ENCODE data around the gene MED29. TPM values are rescaled to one million over a fixed set of nuclear protein-coding genes. Genes with fewer than 3 reads are reported as not detected.

Gene MED29
- total RNA-seq, 1 experiment from 2014 or later, result 32.0 TPM

DNA sequence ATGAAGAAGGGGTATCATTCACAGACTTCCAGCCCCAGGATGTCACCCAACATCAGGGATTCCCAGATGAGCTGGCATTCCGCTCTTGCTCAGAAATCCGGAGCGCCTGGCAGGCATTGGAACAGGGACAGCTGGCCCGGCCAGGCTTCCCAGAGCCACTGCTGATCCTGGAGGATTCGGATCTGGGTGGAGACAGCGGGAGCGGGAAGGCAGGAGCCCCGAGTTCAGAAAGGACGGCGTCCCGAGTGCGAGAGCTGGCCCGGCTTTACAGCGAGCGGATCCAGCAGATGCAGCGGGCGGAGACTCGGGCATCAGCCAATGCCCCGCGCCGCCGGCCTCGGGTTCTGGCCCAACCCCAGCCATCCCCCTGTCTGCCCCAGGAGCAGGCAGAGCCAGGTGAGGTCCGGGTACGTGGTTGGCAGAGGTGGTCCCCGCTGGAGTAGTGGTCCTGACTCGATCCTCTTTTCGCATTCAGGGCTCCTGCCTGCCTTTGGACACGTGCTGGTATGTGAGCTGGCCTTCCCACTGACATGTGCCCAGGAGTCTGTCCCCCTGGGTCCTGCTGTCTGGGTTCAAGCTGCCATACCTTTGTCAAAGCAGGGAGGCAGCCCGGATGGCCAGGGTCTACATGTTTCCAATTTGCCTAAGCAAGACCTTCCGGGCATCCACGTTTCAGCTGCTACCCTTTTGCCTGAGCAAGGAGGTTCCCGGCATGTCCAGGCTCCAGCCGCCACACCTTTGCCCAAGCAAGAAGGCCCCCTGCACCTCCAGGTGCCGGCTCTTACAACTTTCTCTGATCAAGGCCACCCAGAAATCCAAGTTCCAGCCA, 32.3 kb downstream of the MED29 start:
- Histone ChIP-seq H4K20me1 (ENCODE audit: insufficient read depth) (no peaks in the 10 kb centered on the region), H3K27me3 (ENCODE audit: insufficient read depth, low read length) (no peaks in the 10 kb centered on the region), H3K4me3 (replicated peaks in 1 of 2; ENCODE audit: low read depth in 1 of 2, low read length in 2 of 2) (no peak overlapping the region), H3K9me2 (ENCODE audit: insufficient read depth) (no peaks in the 10 kb centered on the region), H3K27ac (ENCODE audit: low read depth, low read length) (no peak overlapping the region), H2AFZ (ENCODE audit: low read depth, low read length, poor library complexity, severe bottlenecking) (no peak overlapping the region), H3K9me3 (ENCODE audit: control insufficient read depth in 1 of 2, insufficient read depth in 1 of 2, low read depth in 1 of 2, low read length in 2 of 2) (no peaks in the 10 kb centered on the region), H3K36me3 (ENCODE audit: control insufficient read depth in 1 of 2, insufficient read depth in 2 of 2, low read length in 2 of 2) (0 out of 4 replicates have a peak, but pooled peaks cover 0 to 4% of the 10 kb centered on the region in 2 experiments), H3K9ac (ENCODE audit: low read length) (no peak overlapping the region), H3K4me2 (ENCODE audit: low read length) (no peak overlapping the region), H3K79me2 (ENCODE audit: insufficient read depth, low read length) (no peaks in the 10 kb centered on the region), H3K4me1 (ENCODE audit: control insufficient read depth in 1 of 2, insufficient read depth in 2 of 2, low read length in 2 of 2) (peaks cover 11% of the 10 kb centered on the region in 2 experiments)
- ChIA-PET CTCF (no interaction called here), RAD21 (ENCODE audit: low non-redundant PET in 1 of 2, low total read pairs in 2 of 2, uncharacterized antibody in 2 of 2, unreplicated experiment in 2 of 2) (no interaction called here), POLR2A (interaction anchor here (0.7 to 6.0 kb wide), 3 partner anchors 13 to 32 kb away, joined by 3 to 33 read pairs (median 4); partner anchors contain the start of genes MED29, PAF1 and RPS16)
- no peak for DNase-seq (ENCODE audit: low read depth, low spot score)
- TF ChIP-seq SP1 (IDR thresholded peaks at IDR 0.05; ENCODE audit: low read depth), result no peak
- no peak for TF ChIP-seq ZFX (IDR thresholded peaks at IDR 0.05)
- no peak for TF ChIP-seq FOSL1 (IDR thresholded peaks at IDR 0.05; ENCODE audit: low read depth)
- no peak for TF ChIP-seq ELF1 (IDR thresholded peaks at IDR 0.05; ENCODE audit: borderline replicate concordance, low read depth)
- no peak for TF ChIP-seq ZNF274 (IDR thresholded peaks at IDR 0.05; ENCODE audit: low read depth, low read length)
- TF ChIP-seq RAD21 (IDR thresholded peaks at IDR 0.05; ENCODE audit: low read depth), result no peak
- intact Hi-C loops (cut with micrococcal nuclease), result no loop called here
- BruUV-seq (replicated peaks), result no TSS peak
- ATAC-seq, result no peak

DNA sequence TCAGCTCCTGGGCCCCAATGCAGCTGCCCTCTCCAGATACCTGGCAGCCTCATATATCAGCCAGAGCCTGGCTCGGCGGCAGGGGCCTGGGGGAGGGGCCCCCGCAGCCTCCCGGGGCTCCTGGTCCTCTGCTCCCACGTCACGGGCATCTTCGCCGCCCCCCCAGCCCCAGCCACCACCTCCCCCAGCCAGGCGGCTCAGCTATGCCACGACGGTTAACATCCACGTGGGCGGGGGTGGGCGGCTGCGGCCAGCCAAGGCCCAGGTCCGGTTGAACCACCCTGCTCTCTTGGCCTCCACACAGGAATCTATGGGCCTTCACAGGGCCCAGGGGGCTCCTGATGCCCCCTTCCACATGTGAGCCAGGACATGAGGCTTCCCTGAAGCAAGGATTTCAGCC, 33.8 kb downstream of the MED29 start:
- Histone ChIP-seq H3K27ac (ENCODE audit: low read depth, low read length) (no peak overlapping the region), H3K79me2 (ENCODE audit: insufficient read depth, low read length) (no peaks in the 10 kb centered on the region), H3K4me1 (ENCODE audit: control insufficient read depth in 1 of 2, insufficient read depth in 2 of 2, low read length in 2 of 2) (peaks cover 25% of the 10 kb centered on the region in 2 experiments), H3K27me3 (ENCODE audit: insufficient read depth, low read length) (no peaks in the 10 kb centered on the region), H3K9ac (ENCODE audit: low read length) (no peak overlapping the region), H3K9me2 (ENCODE audit: insufficient read depth) (no peaks in the 10 kb centered on the region), H3K4me2 (ENCODE audit: low read length) (no peak overlapping the region), H2AFZ (ENCODE audit: low read depth, low read length, poor library complexity, severe bottlenecking) (no peak overlapping the region), H4K20me1 (ENCODE audit: insufficient read depth) (no peaks in the 10 kb centered on the region), H3K4me3 (replicated peaks in 1 of 2; ENCODE audit: low read depth in 1 of 2, low read length in 2 of 2) (no peak overlapping the region), H3K36me3 (ENCODE audit: control insufficient read depth in 1 of 2, insufficient read depth in 2 of 2, low read length in 2 of 2) (no peaks in the 10 kb centered on the region), H3K9me3 (ENCODE audit: control insufficient read depth in 1 of 2, insufficient read depth in 1 of 2, low read depth in 1 of 2, low read length in 2 of 2) (no peaks in the 10 kb centered on the region)
- ChIA-PET CTCF (interaction anchor here (0.6 kb wide), 1 partner anchor 302 kb away, joined by 3 read pairs; no protein-coding TSS in a partner anchor), RAD21 (ENCODE audit: low non-redundant PET in 1 of 2, low total read pairs in 2 of 2, uncharacterized antibody in 2 of 2, unreplicated experiment in 2 of 2) (no interaction called here), POLR2A (interaction anchor here (0.6 to 6.0 kb wide), 2 partner anchors 11 to 996 kb away, joined by 3 to 33 read pairs; partner anchors contain the start of gene RPS16)
- ATAC-seq (no peak), DNase-seq (ENCODE audit: low read depth, low spot score) (no peak)
- intact Hi-C loops (cut with micrococcal nuclease), result no loop called here
- TF ChIP-seq EGR1 (IDR thresholded peaks at IDR 0.05; ENCODE audit: low read depth) (no peak), POLR2A (IDR thresholded peaks at IDR 0.05; ENCODE audit: borderline replicate concordance, extremely low read depth, insufficient read depth, insufficient read length) (no peak), RAD21 (IDR thresholded peaks at IDR 0.05; ENCODE audit: low read depth) (no peak), ZBTB33 (IDR thresholded peaks at IDR 0.05; ENCODE audit: extremely low read depth, insufficient replicate concordance, low read length) (no peak), YY1 (IDR thresholded peaks at IDR 0.05; ENCODE audit: extremely low read depth, insufficient replicate concordance, low read depth, low read length) (no peak), JUND (IDR thresholded peaks at IDR 0.05) (no peak), SIN3A (IDR thresholded peaks at IDR 0.05; ENCODE audit: low read depth) (no peak)
- TF ChIP-seq, protein P1, sequence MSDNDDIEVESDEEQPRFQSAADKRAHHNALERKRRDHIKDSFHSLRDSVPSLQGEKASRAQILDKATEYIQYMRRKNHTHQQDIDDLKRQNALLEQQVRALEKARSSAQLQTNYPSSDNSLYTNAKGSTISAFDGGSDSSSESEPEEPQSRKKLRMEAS (IDR thresholded peaks at IDR 0.05), result no peak
- TF ChIP-seq, protein P2, sequence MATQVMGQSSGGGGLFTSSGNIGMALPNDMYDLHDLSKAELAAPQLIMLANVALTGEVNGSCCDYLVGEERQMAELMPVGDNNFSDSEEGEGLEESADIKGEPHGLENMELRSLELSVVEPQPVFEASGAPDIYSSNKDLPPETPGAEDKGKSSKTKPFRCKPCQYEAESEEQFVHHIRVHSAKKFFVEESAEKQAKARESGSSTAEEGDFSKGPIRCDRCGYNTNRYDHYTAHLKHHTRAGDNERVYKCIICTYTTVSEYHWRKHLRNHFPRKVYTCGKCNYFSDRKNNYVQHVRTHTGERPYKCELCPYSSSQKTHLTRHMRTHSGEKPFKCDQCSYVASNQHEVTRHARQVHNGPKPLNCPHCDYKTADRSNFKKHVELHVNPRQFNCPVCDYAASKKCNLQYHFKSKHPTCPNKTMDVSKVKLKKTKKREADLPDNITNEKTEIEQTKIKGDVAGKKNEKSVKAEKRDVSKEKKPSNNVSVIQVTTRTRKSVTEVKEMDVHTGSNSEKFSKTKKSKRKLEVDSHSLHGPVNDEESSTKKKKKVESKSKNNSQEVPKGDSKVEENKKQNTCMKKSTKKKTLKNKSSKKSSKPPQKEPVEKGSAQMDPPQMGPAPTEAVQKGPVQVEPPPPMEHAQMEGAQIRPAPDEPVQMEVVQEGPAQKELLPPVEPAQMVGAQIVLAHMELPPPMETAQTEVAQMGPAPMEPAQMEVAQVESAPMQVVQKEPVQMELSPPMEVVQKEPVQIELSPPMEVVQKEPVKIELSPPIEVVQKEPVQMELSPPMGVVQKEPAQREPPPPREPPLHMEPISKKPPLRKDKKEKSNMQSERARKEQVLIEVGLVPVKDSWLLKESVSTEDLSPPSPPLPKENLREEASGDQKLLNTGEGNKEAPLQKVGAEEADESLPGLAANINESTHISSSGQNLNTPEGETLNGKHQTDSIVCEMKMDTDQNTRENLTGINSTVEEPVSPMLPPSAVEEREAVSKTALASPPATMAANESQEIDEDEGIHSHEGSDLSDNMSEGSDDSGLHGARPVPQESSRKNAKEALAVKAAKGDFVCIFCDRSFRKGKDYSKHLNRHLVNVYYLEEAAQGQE (IDR thresholded peaks at IDR 0.05; ENCODE audit: low read depth), result no peak
- no TSS peak for BruUV-seq (replicated peaks)
